C4-2B (cell line): Measurements from ENCODE around the gene ZFAND5.

Experiments
- CTCF ChIP-seq: fragments of 450-650 bp; conservative IDR thresholded peaks from 2 replicates; pipeline ENCODE4 v1.5.1; 2017; ENCODE audit warnings: mild to moderate bottlenecking
- ZFX ChIP-seq: fragments of 450-650 bp; IDR thresholded peaks from 2 replicates; pipeline ENCODE4 v1.6.1; 2017

GRCh38 chr9:72399391-72399790 is 34.4 kb upstream of the ZFAND5 start:
- TF ChIP-seq CTCF (no peak), ZFX (no peak)
